ENCODE results near the gene COQ3. TPM values are rescaled to one million over a fixed set of nuclear protein-coding genes. Genes with fewer than 3 reads are reported as not detected.
A peak's percentile ranks its signal among the peaks of the same experiment; 100 is the strongest.

COQ3 gene
- total and polyA plus RNA-seq, 4 donors = 3.8 to 9.4 (median 8.0) TPM

DNA sequence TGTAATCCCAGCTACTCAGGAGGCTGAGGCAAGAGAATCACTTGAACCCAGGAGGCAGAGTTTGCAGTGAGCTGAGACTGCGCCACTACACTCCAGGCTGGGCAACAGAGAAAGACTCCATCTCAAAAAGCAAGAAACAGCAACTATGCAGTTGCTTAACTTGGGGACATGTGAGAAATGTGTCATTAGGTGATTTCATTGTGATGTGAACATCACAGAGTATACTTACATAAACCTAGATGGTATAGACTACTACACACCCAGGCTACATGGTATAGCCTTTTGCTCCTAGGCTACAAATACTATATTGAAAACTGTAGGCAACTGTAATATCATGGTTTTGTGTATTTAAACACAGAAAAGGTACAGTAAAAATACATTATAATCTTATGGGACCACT lies 3.3 kb upstream of the COQ3 start:
- H3K27me3 ChIP-seq (ENCODE audit: control insufficient read depth in 4 of 4, insufficient read depth in 4 of 4, low read length in 3 of 4) = no peaks in the 10 kb centered on the region
- no peak overlapping the region for H3K4me3 ChIP-seq (ENCODE audit: low read depth in 1 of 3, low read length in 3 of 3)
- H3K9ac ChIP-seq (ENCODE audit: low read depth in 1 of 2, low read length in 2 of 2) = no peak overlapping the region
- TF ChIP-seq, protein P1, sequence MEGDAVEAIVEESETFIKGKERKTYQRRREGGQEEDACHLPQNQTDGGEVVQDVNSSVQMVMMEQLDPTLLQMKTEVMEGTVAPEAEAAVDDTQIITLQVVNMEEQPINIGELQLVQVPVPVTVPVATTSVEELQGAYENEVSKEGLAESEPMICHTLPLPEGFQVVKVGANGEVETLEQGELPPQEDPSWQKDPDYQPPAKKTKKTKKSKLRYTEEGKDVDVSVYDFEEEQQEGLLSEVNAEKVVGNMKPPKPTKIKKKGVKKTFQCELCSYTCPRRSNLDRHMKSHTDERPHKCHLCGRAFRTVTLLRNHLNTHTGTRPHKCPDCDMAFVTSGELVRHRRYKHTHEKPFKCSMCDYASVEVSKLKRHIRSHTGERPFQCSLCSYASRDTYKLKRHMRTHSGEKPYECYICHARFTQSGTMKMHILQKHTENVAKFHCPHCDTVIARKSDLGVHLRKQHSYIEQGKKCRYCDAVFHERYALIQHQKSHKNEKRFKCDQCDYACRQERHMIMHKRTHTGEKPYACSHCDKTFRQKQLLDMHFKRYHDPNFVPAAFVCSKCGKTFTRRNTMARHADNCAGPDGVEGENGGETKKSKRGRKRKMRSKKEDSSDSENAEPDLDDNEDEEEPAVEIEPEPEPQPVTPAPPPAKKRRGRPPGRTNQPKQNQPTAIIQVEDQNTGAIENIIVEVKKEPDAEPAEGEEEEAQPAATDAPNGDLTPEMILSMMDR (IDR thresholded peaks at IDR 0.05; ENCODE audit: low read depth, low read length, missing input control) = no peak
- TF ChIP-seq, protein P2, sequence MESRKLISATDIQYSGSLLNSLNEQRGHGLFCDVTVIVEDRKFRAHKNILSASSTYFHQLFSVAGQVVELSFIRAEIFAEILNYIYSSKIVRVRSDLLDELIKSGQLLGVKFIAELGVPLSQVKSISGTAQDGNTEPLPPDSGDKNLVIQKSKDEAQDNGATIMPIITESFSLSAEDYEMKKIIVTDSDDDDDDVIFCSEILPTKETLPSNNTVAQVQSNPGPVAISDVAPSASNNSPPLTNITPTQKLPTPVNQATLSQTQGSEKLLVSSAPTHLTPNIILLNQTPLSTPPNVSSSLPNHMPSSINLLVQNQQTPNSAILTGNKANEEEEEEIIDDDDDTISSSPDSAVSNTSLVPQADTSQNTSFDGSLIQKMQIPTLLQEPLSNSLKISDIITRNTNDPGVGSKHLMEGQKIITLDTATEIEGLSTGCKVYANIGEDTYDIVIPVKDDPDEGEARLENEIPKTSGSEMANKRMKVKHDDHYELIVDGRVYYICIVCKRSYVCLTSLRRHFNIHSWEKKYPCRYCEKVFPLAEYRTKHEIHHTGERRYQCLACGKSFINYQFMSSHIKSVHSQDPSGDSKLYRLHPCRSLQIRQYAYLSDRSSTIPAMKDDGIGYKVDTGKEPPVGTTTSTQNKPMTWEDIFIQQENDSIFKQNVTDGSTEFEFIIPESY (IDR thresholded peaks at IDR 0.05) = no peak
- no peak for TF ChIP-seq HNF4G (IDR thresholded peaks at IDR 0.05)
- TF ChIP-seq EGR1 (IDR thresholded peaks at IDR 0.05; ENCODE audit: low read depth in 2 of 2) = no peak
- no peak for TF ChIP-seq HNF4A (conservative IDR thresholded peaks at IDR 0.05)
- TF ChIP-seq, protein P3, sequence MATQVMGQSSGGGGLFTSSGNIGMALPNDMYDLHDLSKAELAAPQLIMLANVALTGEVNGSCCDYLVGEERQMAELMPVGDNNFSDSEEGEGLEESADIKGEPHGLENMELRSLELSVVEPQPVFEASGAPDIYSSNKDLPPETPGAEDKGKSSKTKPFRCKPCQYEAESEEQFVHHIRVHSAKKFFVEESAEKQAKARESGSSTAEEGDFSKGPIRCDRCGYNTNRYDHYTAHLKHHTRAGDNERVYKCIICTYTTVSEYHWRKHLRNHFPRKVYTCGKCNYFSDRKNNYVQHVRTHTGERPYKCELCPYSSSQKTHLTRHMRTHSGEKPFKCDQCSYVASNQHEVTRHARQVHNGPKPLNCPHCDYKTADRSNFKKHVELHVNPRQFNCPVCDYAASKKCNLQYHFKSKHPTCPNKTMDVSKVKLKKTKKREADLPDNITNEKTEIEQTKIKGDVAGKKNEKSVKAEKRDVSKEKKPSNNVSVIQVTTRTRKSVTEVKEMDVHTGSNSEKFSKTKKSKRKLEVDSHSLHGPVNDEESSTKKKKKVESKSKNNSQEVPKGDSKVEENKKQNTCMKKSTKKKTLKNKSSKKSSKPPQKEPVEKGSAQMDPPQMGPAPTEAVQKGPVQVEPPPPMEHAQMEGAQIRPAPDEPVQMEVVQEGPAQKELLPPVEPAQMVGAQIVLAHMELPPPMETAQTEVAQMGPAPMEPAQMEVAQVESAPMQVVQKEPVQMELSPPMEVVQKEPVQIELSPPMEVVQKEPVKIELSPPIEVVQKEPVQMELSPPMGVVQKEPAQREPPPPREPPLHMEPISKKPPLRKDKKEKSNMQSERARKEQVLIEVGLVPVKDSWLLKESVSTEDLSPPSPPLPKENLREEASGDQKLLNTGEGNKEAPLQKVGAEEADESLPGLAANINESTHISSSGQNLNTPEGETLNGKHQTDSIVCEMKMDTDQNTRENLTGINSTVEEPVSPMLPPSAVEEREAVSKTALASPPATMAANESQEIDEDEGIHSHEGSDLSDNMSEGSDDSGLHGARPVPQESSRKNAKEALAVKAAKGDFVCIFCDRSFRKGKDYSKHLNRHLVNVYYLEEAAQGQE (IDR thresholded peaks at IDR 0.05) = no peak
- no peak for TF ChIP-seq JUND (IDR thresholded peaks at IDR 0.05)
- no peak for TF ChIP-seq NR2F2 (IDR thresholded peaks at IDR 0.05)
- TF ChIP-seq, protein P4, sequence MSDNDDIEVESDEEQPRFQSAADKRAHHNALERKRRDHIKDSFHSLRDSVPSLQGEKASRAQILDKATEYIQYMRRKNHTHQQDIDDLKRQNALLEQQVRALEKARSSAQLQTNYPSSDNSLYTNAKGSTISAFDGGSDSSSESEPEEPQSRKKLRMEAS (IDR thresholded peaks at IDR 0.05) = no peak
- no peak for TF ChIP-seq FOXA2 (IDR thresholded peaks at IDR 0.05)
- no peak for TF ChIP-seq TAF1 (conservative IDR thresholded peaks at IDR 0.05)
- TF ChIP-seq, protein P5, sequence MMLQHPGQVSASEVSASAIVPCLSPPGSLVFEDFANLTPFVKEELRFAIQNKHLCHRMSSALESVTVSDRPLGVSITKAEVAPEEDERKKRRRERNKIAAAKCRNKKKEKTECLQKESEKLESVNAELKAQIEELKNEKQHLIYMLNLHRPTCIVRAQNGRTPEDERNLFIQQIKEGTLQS (IDR thresholded peaks at IDR 0.05) = no peak
- no peak for TF ChIP-seq YY1 (IDR thresholded peaks at IDR 0.05)
- no peak for TF ChIP-seq GABPA (IDR thresholded peaks at IDR 0.05 in 1 of 2, conservative IDR thresholded peaks at IDR 0.05 in 1 of 2)
- TF ChIP-seq FOXA1 (IDR thresholded peaks at IDR 0.05) = no peak
- peaks cover 2 to 7% (median 5%) of the 10 kb centered on the region in 4 donors for H3K4me1 ChIP-seq (ENCODE audit: control insufficient read depth in 4 of 4, insufficient read depth in 4 of 4, low read length in 3 of 4)
- DNase-seq (ENCODE audit: low spot score) = no peak
- peaks cover 7 to 32% (median 29%) of the 10 kb centered on the region in 4 donors for H3K36me3 ChIP-seq (ENCODE audit: control insufficient read depth in 4 of 4, insufficient read depth in 3 of 4, low read depth in 1 of 4, low read length in 3 of 4)
- H3K9me3 ChIP-seq (ENCODE audit: control insufficient read depth in 4 of 4, low read length in 3 of 4) = no peaks in the 10 kb centered on the region
- 43% methylated on average over 1 of the region's 1 CpG for WGBS
- H3K27ac ChIP-seq (ENCODE audit: low read depth in 1 of 2, low read length in 2 of 2) = no peak overlapping the region

DNA sequence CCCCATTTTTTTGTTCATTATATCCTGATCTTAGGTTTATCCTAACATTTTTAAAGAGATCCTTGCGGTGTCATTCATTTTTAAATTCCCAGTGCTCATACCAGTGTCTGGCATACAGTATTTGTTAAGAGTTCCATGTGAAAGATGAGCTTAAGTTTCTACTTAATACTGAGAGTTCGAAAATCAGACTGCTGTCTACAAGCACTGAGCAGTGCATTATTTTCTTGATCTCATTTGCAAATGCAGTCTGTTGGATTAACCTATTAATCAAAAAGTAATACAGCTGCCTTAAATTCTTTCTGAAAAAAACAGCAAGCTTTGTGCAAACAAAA lies 663 bp downstream of the COQ3 start:
- 30% methylated on average over 2 of the region's 2 CpGs for WGBS
- Histone ChIP-seq H3K4me1 (ENCODE audit: control insufficient read depth in 4 of 4, insufficient read depth in 4 of 4, low read length in 3 of 4) (peaks cover 2 to 7% (median 5%) of the 10 kb centered on the region in 4 donors), H3K27ac (ENCODE audit: low read depth in 1 of 2, low read length in 2 of 2) (peak overlapping the region; percentile 78 to 80), H3K9ac (ENCODE audit: low read depth in 1 of 2, low read length in 2 of 2) (peak overlapping the region; percentile 45 to 81), H3K9me3 (ENCODE audit: control insufficient read depth in 4 of 4, low read length in 3 of 4) (no peaks in the 10 kb centered on the region), H3K27me3 (ENCODE audit: control insufficient read depth in 4 of 4, insufficient read depth in 4 of 4, low read length in 3 of 4) (no peaks in the 10 kb centered on the region), H3K36me3 (ENCODE audit: control insufficient read depth in 4 of 4, insufficient read depth in 3 of 4, low read depth in 1 of 4, low read length in 3 of 4) (peaks cover 0 to 8% (median 4%) of the 10 kb centered on the region in 4 donors), H3K4me3 (ENCODE audit: low read depth in 1 of 3, low read length in 3 of 3) (peak overlapping the region; percentile 92 to 98 (median 96))
- DNase-seq (ENCODE audit: low spot score) = no peak
- TF ChIP-seq, protein P5 (IDR thresholded peaks at IDR 0.05) = no peak
- TF ChIP-seq FOXA1 (IDR thresholded peaks at IDR 0.05) = no peak
- TF ChIP-seq NR2F2 (IDR thresholded peaks at IDR 0.05) = no peak
- TF ChIP-seq, protein P2 (IDR thresholded peaks at IDR 0.05) = no peak
- TF ChIP-seq SP1 (IDR thresholded peaks at IDR 0.05) = no peak
- TF ChIP-seq FOXA2 (IDR thresholded peaks at IDR 0.05) = no peak
- no peak for TF ChIP-seq TAF1 (conservative IDR thresholded peaks at IDR 0.05)
- TF ChIP-seq, protein P3 (IDR thresholded peaks at IDR 0.05) = no peak
- no peak for TF ChIP-seq YY1 (IDR thresholded peaks at IDR 0.05)
- TF ChIP-seq RXRA (IDR thresholded peaks at IDR 0.05) = no peak
- TF ChIP-seq HNF4G (IDR thresholded peaks at IDR 0.05) = no peak
- TF ChIP-seq HNF4A (conservative IDR thresholded peaks at IDR 0.05) = no peak
- TF ChIP-seq RAD21 (IDR thresholded peaks at IDR 0.05) = no peak
- no peak for TF ChIP-seq GABPA (IDR thresholded peaks at IDR 0.05 in 1 of 2, conservative IDR thresholded peaks at IDR 0.05 in 1 of 2)
